ENCODE results near the gene CYP4A22. TPM values are rescaled to one million over a fixed set of nuclear protein-coding genes. Genes with fewer than 3 reads are reported as not detected.
A peak's percentile ranks its signal among the peaks of the same experiment; 100 is the strongest.
"Not testable (repeated sequence)": the region's sequence is repeated elsewhere in the genome, so short reads cannot be mapped to it uniquely, and the experiment has no call there.

Gene CYP4A22, protein sequence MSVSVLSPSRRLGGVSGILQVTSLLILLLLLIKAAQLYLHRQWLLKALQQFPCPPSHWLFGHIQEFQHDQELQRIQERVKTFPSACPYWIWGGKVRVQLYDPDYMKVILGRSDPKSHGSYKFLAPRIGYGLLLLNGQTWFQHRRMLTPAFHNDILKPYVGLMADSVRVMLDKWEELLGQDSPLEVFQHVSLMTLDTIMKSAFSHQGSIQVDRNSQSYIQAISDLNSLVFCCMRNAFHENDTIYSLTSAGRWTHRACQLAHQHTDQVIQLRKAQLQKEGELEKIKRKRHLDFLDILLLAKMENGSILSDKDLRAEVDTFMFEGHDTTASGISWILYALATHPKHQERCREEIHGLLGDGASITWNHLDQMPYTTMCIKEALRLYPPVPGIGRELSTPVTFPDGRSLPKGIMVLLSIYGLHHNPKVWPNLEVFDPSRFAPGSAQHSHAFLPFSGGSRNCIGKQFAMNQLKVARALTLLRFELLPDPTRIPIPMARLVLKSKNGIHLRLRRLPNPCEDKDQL
- not detected for total RNA-seq

GRCh38 chr1:47137198-47137597 is at the start of gene CYP4A22:
TSS of gene CYP4A22 (plus strand) at chr1:47137441. CDS start at chr1:47137486, 45 bp downstream.
- DNase-seq (no peak), ATAC-seq (no peak)
- intact Hi-C loops (cut with DNase I) = no loop called here
- TF ChIP-seq, protein P1, sequence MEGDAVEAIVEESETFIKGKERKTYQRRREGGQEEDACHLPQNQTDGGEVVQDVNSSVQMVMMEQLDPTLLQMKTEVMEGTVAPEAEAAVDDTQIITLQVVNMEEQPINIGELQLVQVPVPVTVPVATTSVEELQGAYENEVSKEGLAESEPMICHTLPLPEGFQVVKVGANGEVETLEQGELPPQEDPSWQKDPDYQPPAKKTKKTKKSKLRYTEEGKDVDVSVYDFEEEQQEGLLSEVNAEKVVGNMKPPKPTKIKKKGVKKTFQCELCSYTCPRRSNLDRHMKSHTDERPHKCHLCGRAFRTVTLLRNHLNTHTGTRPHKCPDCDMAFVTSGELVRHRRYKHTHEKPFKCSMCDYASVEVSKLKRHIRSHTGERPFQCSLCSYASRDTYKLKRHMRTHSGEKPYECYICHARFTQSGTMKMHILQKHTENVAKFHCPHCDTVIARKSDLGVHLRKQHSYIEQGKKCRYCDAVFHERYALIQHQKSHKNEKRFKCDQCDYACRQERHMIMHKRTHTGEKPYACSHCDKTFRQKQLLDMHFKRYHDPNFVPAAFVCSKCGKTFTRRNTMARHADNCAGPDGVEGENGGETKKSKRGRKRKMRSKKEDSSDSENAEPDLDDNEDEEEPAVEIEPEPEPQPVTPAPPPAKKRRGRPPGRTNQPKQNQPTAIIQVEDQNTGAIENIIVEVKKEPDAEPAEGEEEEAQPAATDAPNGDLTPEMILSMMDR (IDR thresholded peaks at IDR 0.05) = no peak
- no peak for TF ChIP-seq POLR2A (IDR thresholded peaks at IDR 0.05)
- no peaks in the 10 kb centered on the region for H3K27me3 ChIP-seq
- no peak within 1 kb of the TSS for H3K4me3 ChIP-seq
- H3K27ac ChIP-seq = no peak within 1 kb of the TSS
- no peaks in the 10 kb centered on the region for H3K4me1 ChIP-seq
- H3K36me3 ChIP-seq (replicated peaks in 1 of 2; ENCODE audit: insufficient read depth in 1 of 2, low read depth in 2 of 2) = no peaks in the 10 kb centered on the region
- 66 to 80% methylated on average over 1 to 3 of the region's 4 CpGs for WGBS, 2 donors
- H3K9me3 ChIP-seq = no peaks in the 10 kb centered on the region

GRCh38 chr1:47089356-47089755 is 47.9 kb upstream of the CYP4A22 start:
- 0 to 3% methylated on average over 3 of the region's 3 CpGs for WGBS, 2 donors
- H3K4me1 ChIP-seq; H3K4me3 ChIP-seq; H3K36me3 ChIP-seq (replicated peaks in 1 of 2; ENCODE audit: insufficient read depth in 1 of 2, low read depth in 2 of 2); H3K27ac ChIP-seq; intact Hi-C loops (cut with DNase I); H3K9me3 ChIP-seq; ATAC-seq; H3K27me3 ChIP-seq: not testable (repeated sequence)
- DNase-seq = peak; percentile 39 to 52 (median 46)
- TF ChIP-seq, protein P1 (IDR thresholded peaks at IDR 0.05) = peak in 6 of 7 experiments; percentile 37 to 60 (median 52)

- H3K4me1 ChIP-seq; H3K9me3 ChIP-seq; intact Hi-C loops (cut with DNase I); DNase-seq; ATAC-seq; H3K36me3 ChIP-seq (replicated peaks in 1 of 2; ENCODE audit: insufficient read depth in 1 of 2, low read depth in 2 of 2); H3K4me3 ChIP-seq; H3K27me3 ChIP-seq; H3K27ac ChIP-seq: not testable (repeated sequence)
- WGBS, 2 donors = 5 to 14% methylated on average over 3 of the region's 3 CpGs
Measured at GRCh38 chr1:47091476-47091875, 45.8 kb upstream of the CYP4A22 start.

DNA sequence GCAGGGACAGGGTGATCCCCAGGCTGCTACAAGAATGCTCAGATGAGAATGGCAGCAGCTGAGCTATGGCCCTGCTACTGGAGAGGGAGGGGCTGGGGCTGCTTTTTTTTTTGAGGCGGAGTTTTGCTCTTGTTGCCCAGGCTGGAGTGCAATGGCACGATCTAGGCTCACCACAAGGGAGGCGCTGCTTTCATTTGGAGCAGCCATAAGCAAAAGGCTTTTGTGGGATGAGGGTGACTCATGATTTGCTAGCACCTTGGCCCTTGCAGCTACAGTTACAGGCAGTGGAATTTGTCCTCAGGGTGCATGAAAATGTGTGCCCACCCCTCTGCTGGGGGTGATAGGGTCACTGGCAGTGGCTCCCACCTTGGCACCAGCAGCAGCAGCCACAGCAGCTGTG is 32.4 kb upstream of the CYP4A22 start:
- TF ChIP-seq, protein P1 (IDR thresholded peaks at IDR 0.05) = no peak
- TF ChIP-seq POLR2A (IDR thresholded peaks at IDR 0.05) = no peak
- intact Hi-C loops (cut with DNase I) = no loop called here
- Histone ChIP-seq H3K27me3 (peaks cover 0 to 6% of the 10 kb centered on the region in 2 donors), H3K9me3 (no peaks in the 10 kb centered on the region), H3K27ac (no peak overlapping the region), H3K4me3 (no peak overlapping the region), H3K36me3 (replicated peaks in 1 of 2; ENCODE audit: insufficient read depth in 1 of 2, low read depth in 2 of 2) (no peaks in the 10 kb centered on the region), H3K4me1 (no peaks in the 10 kb centered on the region)
- ATAC-seq (no peak), DNase-seq (no peak)
- 59 to 79% methylated on average over 2 to 3 of the region's 3 CpGs for WGBS, 2 donors

DNA sequence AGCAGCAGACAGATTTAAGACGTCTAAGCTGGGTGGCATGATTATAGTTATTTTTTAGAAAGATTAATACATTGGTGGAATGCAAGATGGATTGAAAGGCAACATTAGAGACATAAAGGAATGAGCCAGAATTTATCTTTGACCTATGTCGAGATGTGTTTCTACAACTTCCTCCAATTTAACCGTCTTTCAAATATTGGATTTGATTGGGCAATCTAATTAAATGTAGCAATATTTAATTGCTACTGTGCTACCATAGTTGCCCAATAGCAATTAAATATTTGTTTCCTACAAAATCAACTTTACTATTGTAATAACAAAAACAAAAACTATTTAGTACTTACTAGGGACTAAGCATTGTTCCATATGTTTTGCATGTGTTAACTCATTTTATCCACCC is 30.4 kb upstream of the CYP4A22 start:
- Histone ChIP-seq H3K4me3 (no peak overlapping the region), H3K27me3 (peaks cover 0 to 6% of the 10 kb centered on the region in 2 donors), H3K36me3 (replicated peaks in 1 of 2; ENCODE audit: insufficient read depth in 1 of 2, low read depth in 2 of 2) (no peaks in the 10 kb centered on the region), H3K27ac (no peak overlapping the region), H3K9me3 (no peaks in the 10 kb centered on the region), H3K4me1 (no peaks in the 10 kb centered on the region)
- 62 to 70% methylated on average over 3 of the region's 3 CpGs for WGBS, 2 donors
- ATAC-seq (no peak), DNase-seq (no peak)
- no peak for TF ChIP-seq POLR2A (IDR thresholded peaks at IDR 0.05)
- TF ChIP-seq, protein P1 (IDR thresholded peaks at IDR 0.05) = no peak
- intact Hi-C loops (cut with DNase I) = no loop called here

GRCh38 chr1:47107851-47108574 is 29.2 kb upstream of the CYP4A22 start:
- ATAC-seq; H3K27me3 ChIP-seq; H3K36me3 ChIP-seq (replicated peaks in 1 of 2; ENCODE audit: insufficient read depth in 1 of 2, low read depth in 2 of 2); DNase-seq; intact Hi-C loops (cut with DNase I); H3K9me3 ChIP-seq; H3K4me1 ChIP-seq; H3K4me3 ChIP-seq; H3K27ac ChIP-seq: not testable (repeated sequence)
- 56 to 70% methylated on average over 8 of the region's 10 CpGs for WGBS, 2 donors

GRCh38 chr1:47109482-47109881 is 27.8 kb upstream of the CYP4A22 start:
- H3K9me3 ChIP-seq; ATAC-seq; H3K36me3 ChIP-seq (replicated peaks in 1 of 2; ENCODE audit: insufficient read depth in 1 of 2, low read depth in 2 of 2); H3K4me1 ChIP-seq; H3K27me3 ChIP-seq; H3K27ac ChIP-seq; H3K4me3 ChIP-seq; DNase-seq; intact Hi-C loops (cut with DNase I): not testable (repeated sequence)

All from body of pancreas (tissue), 4 donors.